ENCODE results near the gene IZUMO4. TPM values are rescaled to one million over a fixed set of nuclear protein-coding genes. Genes with fewer than 3 reads are reported as not detected.
"Not testable (repeated sequence)": the region's sequence is repeated elsewhere in the genome, so short reads cannot be mapped to it uniquely, and the experiment has no call there.

IZUMO4 gene
- total and polyA plus RNA-seq, 4 donors, result 7.2 to 20.3 (median 16.1) TPM

- WGBS (ENCODE audit: insufficient coverage), result 97% methylated on average over 28 of the region's 28 CpGs
- Histone ChIP-seq H3K27ac (ENCODE audit: low read depth, low read length) (no peak overlapping the region), H3K36me3 (ENCODE audit: control insufficient read depth, insufficient read depth, low read length) (peaks cover 74% of the 10 kb centered on the region)
Measured at GRCh38 chr19:2129892-2130770, 33.4 kb downstream of the IZUMO4 start.

GRCh38 chr19:2131012-2131975 lies 34.6 kb downstream of the IZUMO4 start:
- H3K36me3 ChIP-seq (ENCODE audit: control insufficient read depth, insufficient read depth, low read length), result peaks cover 79% of the 10 kb centered on the region
- 91% methylated on average over 59 of the region's 67 CpGs for WGBS (ENCODE audit: insufficient coverage)
- not testable (repeated sequence) for H3K9me3 ChIP-seq (ENCODE audit: control insufficient read depth, insufficient read depth, low read length); H3K4me3 ChIP-seq (ENCODE audit: low read depth, low read length); H3K27ac ChIP-seq (ENCODE audit: low read depth, low read length); H3K4me1 ChIP-seq (ENCODE audit: control insufficient read depth, insufficient read depth, low read length); H3K27me3 ChIP-seq (ENCODE audit: control insufficient read depth, insufficient read depth, low read length); DNase-seq (ENCODE audit: low read depth in 4 of 6, low spot score in 6 of 6)

More at GRCh38 chr19:2129892-2130770, 33.4 kb downstream of the IZUMO4 start:
- no peak overlapping the region for H3K4me3 ChIP-seq (ENCODE audit: low read depth, low read length)
- no peaks in the 10 kb centered on the region for H3K9me3 ChIP-seq (ENCODE audit: control insufficient read depth, insufficient read depth, low read length)
- no peaks in the 10 kb centered on the region for H3K27me3 ChIP-seq (ENCODE audit: control insufficient read depth, insufficient read depth, low read length)
- DNase-seq (ENCODE audit: low read depth in 4 of 6, low spot score in 6 of 6), result no peak
- H3K4me1 ChIP-seq (ENCODE audit: control insufficient read depth, insufficient read depth, low read length), result no peaks in the 10 kb centered on the region

DNA sequence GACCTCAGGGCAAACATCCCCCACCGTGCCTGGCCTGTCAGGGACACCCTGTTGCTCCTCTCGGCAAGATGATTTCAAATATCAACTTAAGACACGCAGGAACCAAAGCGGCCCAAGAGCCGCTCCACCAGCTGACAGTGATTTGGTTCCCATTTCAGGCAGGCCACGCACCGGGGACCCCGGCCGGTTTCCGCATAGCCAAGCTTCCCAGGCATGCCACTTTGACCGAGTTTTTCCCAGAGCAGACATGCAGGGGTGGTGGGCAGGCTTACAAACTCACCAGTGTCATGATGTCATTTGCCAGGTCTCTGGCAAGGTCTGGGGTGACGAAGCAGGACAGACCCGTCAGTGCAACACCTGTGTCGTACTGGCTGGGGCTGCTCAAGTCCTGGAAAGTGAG lies 35.5 kb downstream of the IZUMO4 start:
- WGBS (ENCODE audit: insufficient coverage), result 95% methylated on average over 14 of the region's 14 CpGs
- H3K27ac ChIP-seq (ENCODE audit: low read depth, low read length), result no peak overlapping the region
- H3K36me3 ChIP-seq (ENCODE audit: control insufficient read depth, insufficient read depth, low read length), result peaks cover 79% of the 10 kb centered on the region
- no peak for DNase-seq (ENCODE audit: low read depth in 4 of 6, low spot score in 6 of 6)
- H3K9me3 ChIP-seq (ENCODE audit: control insufficient read depth, insufficient read depth, low read length), result no peaks in the 10 kb centered on the region
- no peaks in the 10 kb centered on the region for H3K27me3 ChIP-seq (ENCODE audit: control insufficient read depth, insufficient read depth, low read length)
- no peak overlapping the region for H3K4me3 ChIP-seq (ENCODE audit: low read depth, low read length)
- H3K4me1 ChIP-seq (ENCODE audit: control insufficient read depth, insufficient read depth, low read length), result no peaks in the 10 kb centered on the region

DNA sequence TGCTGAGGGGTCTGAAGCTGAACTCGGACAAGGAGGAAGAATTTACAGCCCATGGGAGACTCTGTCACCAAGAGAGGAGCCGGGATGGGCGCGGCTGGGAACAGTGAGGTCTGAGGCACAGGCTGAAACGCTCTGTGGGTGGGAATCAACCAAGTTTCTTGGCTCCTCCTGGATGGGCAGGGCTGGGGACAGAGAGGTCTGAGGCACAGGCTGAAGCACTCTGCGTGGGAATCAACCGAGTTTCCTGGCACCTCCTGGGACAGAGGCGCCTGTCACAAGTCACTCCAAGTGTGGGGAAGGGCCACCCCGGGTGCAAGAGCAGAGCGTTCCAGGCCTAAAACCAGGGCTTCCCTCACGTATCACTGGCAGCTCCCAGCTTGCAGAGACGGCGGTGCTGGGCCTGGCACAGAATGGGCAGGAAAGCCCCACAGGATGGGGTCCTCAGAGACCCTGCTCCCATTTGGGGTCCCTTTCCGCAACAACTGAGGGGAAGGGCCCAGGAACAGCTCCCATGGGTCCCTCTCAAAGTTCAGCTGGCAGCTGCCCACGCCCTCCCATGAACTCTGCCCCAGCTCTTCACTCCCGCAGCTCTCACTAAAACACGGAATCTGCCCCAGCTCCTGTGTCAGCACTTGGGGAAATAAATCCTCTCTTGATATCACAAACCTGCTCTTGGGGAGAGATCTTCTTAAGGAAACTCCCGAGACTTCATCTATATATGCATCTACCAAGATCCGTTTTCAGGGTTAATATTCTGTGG lies 36.2 kb downstream of the IZUMO4 start:
- no peaks in the 10 kb centered on the region for H3K4me1 ChIP-seq (ENCODE audit: control insufficient read depth, insufficient read depth, low read length)
- H3K9me3 ChIP-seq (ENCODE audit: control insufficient read depth, insufficient read depth, low read length), result no peaks in the 10 kb centered on the region
- H3K4me3 ChIP-seq (ENCODE audit: low read depth, low read length), result no peak overlapping the region
- peaks cover 79% of the 10 kb centered on the region for H3K36me3 ChIP-seq (ENCODE audit: control insufficient read depth, insufficient read depth, low read length)
- no peak for DNase-seq (ENCODE audit: low read depth in 4 of 6, low spot score in 6 of 6)
- WGBS (ENCODE audit: insufficient coverage), result 92% methylated on average over 14 of the region's 19 CpGs
- no peak overlapping the region for H3K27ac ChIP-seq (ENCODE audit: low read depth, low read length)
- no peaks in the 10 kb centered on the region for H3K27me3 ChIP-seq (ENCODE audit: control insufficient read depth, insufficient read depth, low read length)

- no peak for DNase-seq (ENCODE audit: low read depth in 4 of 6, low spot score in 6 of 6)
- Histone ChIP-seq H3K4me3 (ENCODE audit: low read depth, low read length) (no peak overlapping the region), H3K27me3 (ENCODE audit: control insufficient read depth, insufficient read depth, low read length) (no peaks in the 10 kb centered on the region), H3K4me1 (ENCODE audit: control insufficient read depth, insufficient read depth, low read length) (peaks cover 5% of the 10 kb centered on the region), H3K9me3 (ENCODE audit: control insufficient read depth, insufficient read depth, low read length) (no peaks in the 10 kb centered on the region), H3K27ac (ENCODE audit: low read depth, low read length) (no peak overlapping the region), H3K36me3 (ENCODE audit: control insufficient read depth, insufficient read depth, low read length) (peaks cover 84% of the 10 kb centered on the region)
- WGBS (ENCODE audit: insufficient coverage), result 93% methylated on average over 49 of the region's 50 CpGs
Measured at GRCh38 chr19:2135474-2136402, 39.0 kb downstream of the IZUMO4 start.

DNA sequence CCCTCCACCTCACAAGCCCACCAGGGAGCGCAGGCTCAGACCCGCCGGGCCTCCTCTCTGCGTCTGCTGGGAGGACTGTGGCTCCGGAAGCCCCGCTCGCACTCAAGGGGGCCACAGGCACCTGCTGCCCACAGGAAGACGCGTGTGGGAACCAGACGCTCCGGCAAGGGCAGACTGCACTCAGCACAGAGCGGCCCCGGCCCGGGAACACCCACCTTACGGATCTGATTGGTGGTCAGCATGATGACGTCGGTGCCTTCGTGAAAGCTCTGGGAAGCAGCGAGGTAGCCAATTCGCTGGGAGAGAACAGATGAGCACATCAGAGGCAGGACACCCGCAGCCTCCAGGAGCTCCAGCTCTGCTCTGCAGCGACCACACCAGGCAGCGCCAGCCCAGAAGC lies 40.1 kb downstream of the IZUMO4 start:
- Histone ChIP-seq H3K4me3 (ENCODE audit: low read depth, low read length) (no peak overlapping the region), H3K36me3 (ENCODE audit: control insufficient read depth, insufficient read depth, low read length) (peaks cover 75% of the 10 kb centered on the region), H3K27me3 (ENCODE audit: control insufficient read depth, insufficient read depth, low read length) (no peaks in the 10 kb centered on the region), H3K9me3 (ENCODE audit: control insufficient read depth, insufficient read depth, low read length) (no peaks in the 10 kb centered on the region), H3K27ac (ENCODE audit: low read depth, low read length) (no peak overlapping the region), H3K4me1 (ENCODE audit: control insufficient read depth, insufficient read depth, low read length) (peaks cover 5% of the 10 kb centered on the region)
- peak in 1 of 6 donors; percentile 11 for DNase-seq (ENCODE audit: low read depth in 4 of 6, low spot score in 6 of 6)
- 88% methylated on average over 23 of the region's 23 CpGs for WGBS (ENCODE audit: insufficient coverage)

DNA sequence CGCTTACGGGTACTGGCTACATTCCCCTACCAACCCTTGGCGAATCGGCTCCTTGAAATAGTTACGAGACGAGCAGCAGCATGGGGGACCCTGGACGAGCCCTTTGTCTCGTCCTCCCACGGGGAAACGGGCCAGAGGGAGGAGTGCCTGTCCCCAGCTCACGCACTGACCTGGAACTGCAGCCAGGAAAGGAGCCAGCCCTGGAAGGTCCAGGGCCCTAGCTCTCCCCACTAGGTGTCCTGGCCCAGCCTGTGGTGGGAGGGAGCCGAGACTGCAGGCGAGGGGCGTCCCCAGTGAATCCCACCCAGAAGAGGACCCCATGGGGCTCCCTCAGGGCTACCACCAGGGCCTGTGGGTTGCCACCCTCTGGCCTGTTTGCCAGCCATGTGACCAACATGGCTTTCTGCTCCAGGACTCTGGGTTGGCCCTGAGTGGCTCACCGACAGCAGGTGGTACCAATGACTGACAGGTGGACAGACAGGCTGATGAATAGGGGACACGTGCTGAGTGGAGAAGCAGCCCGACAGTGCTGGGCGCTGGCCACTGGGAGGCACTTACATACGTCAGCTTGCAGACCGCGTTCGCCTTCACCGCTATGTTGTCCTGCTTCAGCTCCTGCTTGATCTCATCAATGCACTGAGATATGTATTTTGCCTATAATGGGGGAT lies 41.5 kb downstream of the IZUMO4 start:
- H3K4me3 ChIP-seq (ENCODE audit: low read depth, low read length), result no peak overlapping the region
- H3K9me3 ChIP-seq (ENCODE audit: control insufficient read depth, insufficient read depth, low read length), result no peaks in the 10 kb centered on the region
- WGBS (ENCODE audit: insufficient coverage), result 73% methylated on average over 17 of the region's 23 CpGs
- no peaks in the 10 kb centered on the region for H3K27me3 ChIP-seq (ENCODE audit: control insufficient read depth, insufficient read depth, low read length)
- DNase-seq (ENCODE audit: low read depth in 4 of 6, low spot score in 6 of 6), result no peak
- peaks cover 5% of the 10 kb centered on the region for H3K4me1 ChIP-seq (ENCODE audit: control insufficient read depth, insufficient read depth, low read length)
- no peak overlapping the region for H3K27ac ChIP-seq (ENCODE audit: low read depth, low read length)
- H3K36me3 ChIP-seq (ENCODE audit: control insufficient read depth, insufficient read depth, low read length), result peaks cover 67% of the 10 kb centered on the region

- Histone ChIP-seq H3K27ac (ENCODE audit: low read depth, low read length) (no peak overlapping the region), H3K9me3 (ENCODE audit: control insufficient read depth, insufficient read depth, low read length) (no peaks in the 10 kb centered on the region), H3K36me3 (ENCODE audit: control insufficient read depth, insufficient read depth, low read length) (peaks cover 73% of the 10 kb centered on the region), H3K4me3 (ENCODE audit: low read depth, low read length) (no peak overlapping the region), H3K27me3 (ENCODE audit: control insufficient read depth, insufficient read depth, low read length) (no peaks in the 10 kb centered on the region), H3K4me1 (ENCODE audit: control insufficient read depth, insufficient read depth, low read length) (peaks cover 5% of the 10 kb centered on the region)
- WGBS (ENCODE audit: insufficient coverage), result 90% methylated on average over 12 of the region's 22 CpGs
- DNase-seq (ENCODE audit: low read depth in 4 of 6, low spot score in 6 of 6), result no peak
Measured at GRCh38 chr19:2139385-2140137, 42.8 kb downstream of the IZUMO4 start.

Data from spinal cord (tissue), 10 donors.